ENCODE measurements around the gene KIAA0513.

Gene KIAA0513

GRCh38 chr16:85089525-85089924 is 61.9 kb downstream of the KIAA0513 start:
- Histone ChIP-seq H3K36me3 (ENCODE audit: insufficient read depth, low read length) (no peaks in the 10 kb centered on the region), H2AFZ (ENCODE audit: low read depth, low read length) (no peak overlapping the region), H3K4me3 (ENCODE audit: low read length) (no peak overlapping the region), H3K4me1 (ENCODE audit: insufficient read depth, low read length) (peaks cover 22% of the 10 kb centered on the region), H3K27me3 (ENCODE audit: insufficient read depth, low read length) (no peaks in the 10 kb centered on the region), H3K9me3 (ENCODE audit: low read length) (no peaks in the 10 kb centered on the region)

- Histone ChIP-seq H3K9me3 (ENCODE audit: low read length) (no peaks in the 10 kb centered on the region), H2AFZ (ENCODE audit: low read depth, low read length) (no peak overlapping the region), H3K4me1 (ENCODE audit: insufficient read depth, low read length) (peaks cover 22% of the 10 kb centered on the region), H3K27me3 (ENCODE audit: insufficient read depth, low read length) (no peaks in the 10 kb centered on the region), H3K4me3 (ENCODE audit: low read length) (no peak overlapping the region), H3K36me3 (ENCODE audit: insufficient read depth, low read length) (no peaks in the 10 kb centered on the region)
Measured at GRCh38 chr16:85090181-85090580, 62.6 kb downstream of the KIAA0513 start.

- H3K4me1 ChIP-seq (ENCODE audit: insufficient read depth, low read length): peaks cover 22% of the 10 kb centered on the region
- H3K4me3 ChIP-seq (ENCODE audit: low read length): no peak overlapping the region
- no peaks in the 10 kb centered on the region for H3K27me3 ChIP-seq (ENCODE audit: insufficient read depth, low read length)
- H3K36me3 ChIP-seq (ENCODE audit: insufficient read depth, low read length): no peaks in the 10 kb centered on the region
- no peaks in the 10 kb centered on the region for H3K9me3 ChIP-seq (ENCODE audit: low read length)
- no peak overlapping the region for H2AFZ ChIP-seq (ENCODE audit: low read depth, low read length)
Measured at GRCh38 chr16:85090873-85091521, 63.4 kb downstream of the KIAA0513 start.

GRCh38 chr16:85091522-85091910 is 63.9 kb downstream of the KIAA0513 start:
- no peaks in the 10 kb centered on the region for H3K9me3 ChIP-seq (ENCODE audit: low read length)
- no peaks in the 10 kb centered on the region for H3K36me3 ChIP-seq (ENCODE audit: insufficient read depth, low read length)
- no peak overlapping the region for H3K4me3 ChIP-seq (ENCODE audit: low read length)
- H3K27me3 ChIP-seq (ENCODE audit: insufficient read depth, low read length): no peaks in the 10 kb centered on the region
- H3K4me1 ChIP-seq (ENCODE audit: insufficient read depth, low read length): peaks cover 22% of the 10 kb centered on the region
- H2AFZ ChIP-seq (ENCODE audit: low read depth, low read length): no peak overlapping the region

GRCh38 chr16:85092309-85092708 is 64.7 kb downstream of the KIAA0513 start:
- no peak overlapping the region for H3K4me3 ChIP-seq (ENCODE audit: low read length)
- no peaks in the 10 kb centered on the region for H3K36me3 ChIP-seq (ENCODE audit: insufficient read depth, low read length)
- H3K27me3 ChIP-seq (ENCODE audit: insufficient read depth, low read length): no peaks in the 10 kb centered on the region
- no peak overlapping the region for H2AFZ ChIP-seq (ENCODE audit: low read depth, low read length)
- no peaks in the 10 kb centered on the region for H3K9me3 ChIP-seq (ENCODE audit: low read length)
- H3K4me1 ChIP-seq (ENCODE audit: insufficient read depth, low read length): peaks cover 22% of the 10 kb centered on the region

GRCh38 chr16:85092851-85093250 is 65.3 kb downstream of the KIAA0513 start:
- Histone ChIP-seq H3K27me3 (ENCODE audit: insufficient read depth, low read length) (no peaks in the 10 kb centered on the region), H2AFZ (ENCODE audit: low read depth, low read length) (no peak overlapping the region), H3K36me3 (ENCODE audit: insufficient read depth, low read length) (no peaks in the 10 kb centered on the region), H3K9me3 (ENCODE audit: low read length) (no peaks in the 10 kb centered on the region), H3K4me3 (ENCODE audit: low read length) (no peak overlapping the region), H3K4me1 (ENCODE audit: insufficient read depth, low read length) (peaks cover 22% of the 10 kb centered on the region)

- Histone ChIP-seq H3K36me3 (ENCODE audit: insufficient read depth, low read length) (no peaks in the 10 kb centered on the region), H3K4me3 (ENCODE audit: low read length) (no peak overlapping the region), H2AFZ (ENCODE audit: low read depth, low read length) (no peak overlapping the region), H3K4me1 (ENCODE audit: insufficient read depth, low read length) (peaks cover 22% of the 10 kb centered on the region), H3K27me3 (ENCODE audit: insufficient read depth, low read length) (no peaks in the 10 kb centered on the region), H3K9me3 (ENCODE audit: low read length) (no peaks in the 10 kb centered on the region)
Measured at GRCh38 chr16:85093705-85094104, 66.1 kb downstream of the KIAA0513 start.

- Histone ChIP-seq H3K27me3 (ENCODE audit: insufficient read depth, low read length) (no peaks in the 10 kb centered on the region), H3K36me3 (ENCODE audit: insufficient read depth, low read length) (no peaks in the 10 kb centered on the region), H3K4me3 (ENCODE audit: low read length) (no peak overlapping the region), H2AFZ (ENCODE audit: low read depth, low read length) (no peak overlapping the region), H3K9me3 (ENCODE audit: low read length) (no peaks in the 10 kb centered on the region), H3K4me1 (ENCODE audit: insufficient read depth, low read length) (peaks cover 17% of the 10 kb centered on the region)
Measured at GRCh38 chr16:85094176-85094805, 66.7 kb downstream of the KIAA0513 start.

- H3K36me3 ChIP-seq (ENCODE audit: insufficient read depth, low read length): no peaks in the 10 kb centered on the region
- no peak overlapping the region for H2AFZ ChIP-seq (ENCODE audit: low read depth, low read length)
- H3K27me3 ChIP-seq (ENCODE audit: insufficient read depth, low read length): no peaks in the 10 kb centered on the region
- H3K4me3 ChIP-seq (ENCODE audit: low read length): no peak overlapping the region
- H3K9me3 ChIP-seq (ENCODE audit: low read length): no peaks in the 10 kb centered on the region
- H3K4me1 ChIP-seq (ENCODE audit: insufficient read depth, low read length): peaks cover 14% of the 10 kb centered on the region
Measured at GRCh38 chr16:85094812-85095211, 67.2 kb downstream of the KIAA0513 start.

- Histone ChIP-seq H3K9me3 (ENCODE audit: low read length) (no peaks in the 10 kb centered on the region), H2AFZ (ENCODE audit: low read depth, low read length) (no peak overlapping the region), H3K36me3 (ENCODE audit: insufficient read depth, low read length) (no peaks in the 10 kb centered on the region), H3K4me1 (ENCODE audit: insufficient read depth, low read length) (no peaks in the 10 kb centered on the region), H3K27me3 (ENCODE audit: insufficient read depth, low read length) (no peaks in the 10 kb centered on the region), H3K4me3 (ENCODE audit: low read length) (no peak overlapping the region)
Measured at GRCh38 chr16:85096921-85097320, 69.3 kb downstream of the KIAA0513 start.

- Histone ChIP-seq H2AFZ (ENCODE audit: low read depth, low read length) (no peak overlapping the region), H3K36me3 (ENCODE audit: insufficient read depth, low read length) (no peaks in the 10 kb centered on the region), H3K27me3 (ENCODE audit: insufficient read depth, low read length) (no peaks in the 10 kb centered on the region), H3K4me3 (ENCODE audit: low read length) (no peak overlapping the region), H3K4me1 (ENCODE audit: insufficient read depth, low read length) (no peaks in the 10 kb centered on the region), H3K9me3 (ENCODE audit: low read length) (no peaks in the 10 kb centered on the region)
Measured at GRCh38 chr16:85098565-85098964, 71.0 kb downstream of the KIAA0513 start.

GRCh38 chr16:85100265-85100664 is 72.7 kb downstream of the KIAA0513 start:
- no peaks in the 10 kb centered on the region for H3K36me3 ChIP-seq (ENCODE audit: insufficient read depth, low read length)
- H3K27me3 ChIP-seq (ENCODE audit: insufficient read depth, low read length): no peaks in the 10 kb centered on the region
- H3K9me3 ChIP-seq (ENCODE audit: low read length): no peaks in the 10 kb centered on the region
- H2AFZ ChIP-seq (ENCODE audit: low read depth, low read length): no peak overlapping the region
- no peak overlapping the region for H3K4me3 ChIP-seq (ENCODE audit: low read length)
- no peaks in the 10 kb centered on the region for H3K4me1 ChIP-seq (ENCODE audit: insufficient read depth, low read length)

- Histone ChIP-seq H3K36me3 (ENCODE audit: insufficient read depth, low read length) (no peaks in the 10 kb centered on the region), H2AFZ (ENCODE audit: low read depth, low read length) (no peak overlapping the region)
Measured at GRCh38 chr16:85101956-85102630, 74.5 kb downstream of the KIAA0513 start.

More at GRCh38 chr16:85101956-85102630, 74.5 kb downstream of the KIAA0513 start:
- Histone ChIP-seq H3K9me3 (ENCODE audit: low read length) (no peaks in the 10 kb centered on the region), H3K4me1 (ENCODE audit: insufficient read depth, low read length) (no peaks in the 10 kb centered on the region), H3K4me3 (ENCODE audit: low read length) (no peak overlapping the region), H3K27me3 (ENCODE audit: insufficient read depth, low read length) (no peaks in the 10 kb centered on the region)

Measured in neuron (in vitro differentiated cells).